T-helper 17 cell (primary cell): ENCODE measurements around the gene OPN3. TPM values are rescaled to one million over a fixed set of nuclear protein-coding genes. Genes with fewer than 3 reads are reported as not detected.

ENCODE experiments used
- ATAC-seq: fragments of 150-1000 bp; cut with Tn5 transposase; 2 replicates; pipeline ENCODE4 v1.10.0; 2021; ENCODE audit warnings: mild to moderate bottlenecking, moderate library complexity
- DNase-seq, 3 donors: peaks; one replicate each; pipeline versions ENCODE4 v3.0.0 to v3.0.0-alpha.2; 2020 to 2021
- H3K9me3 ChIP-seq: one replicate; pipeline ENCODE4 v1.7.0; 2013; ENCODE audit warnings: low read length, mild to moderate bottlenecking; ENCODE audit not compliant: control insufficient read depth, poor library complexity, severe bottlenecking
- H3K27ac Mint-ChIP-seq: one replicate; pipeline ENCODE4 v1.8.0; 2022; ENCODE audit warnings: mild to moderate bottlenecking, moderate library complexity, mixed read lengths
- H3K27me3 Mint-ChIP-seq: one replicate; pipeline ENCODE4 v1.8.0; 2022; ENCODE audit warnings: mixed read lengths
- H3K36me3 Mint-ChIP-seq: one replicate; pipeline ENCODE4 v1.8.0; 2022; ENCODE audit warnings: low read depth, mixed read lengths
- H3K4me1 Mint-ChIP-seq: one replicate; pipeline ENCODE4 v1.8.0; 2022; ENCODE audit warnings: mild to moderate bottlenecking, mixed read lengths
- H3K4me3 Mint-ChIP-seq: one replicate; pipeline ENCODE4 v1.8.0; 2022; ENCODE audit warnings: mild to moderate bottlenecking, moderate library complexity, mixed read lengths
- total RNA-seq, 4 donors: library from RNA in 2 of 4; stranded (reverse) in 2 of 4; gene quantifications; one replicate each; pipeline ENCODE4 v1.2.3 and lab custom pipeline; 2022 to 2026

OPN3 gene
- total RNA-seq, 2 donors from 2014 or later = 3.7 to 3.9 TPM

GRCh38 chr1:241627453-241628259 is 12.5 kb downstream of the OPN3 start:
- peak in 1 of 3 donors; percentile 8 for DNase-seq
- Mint-ChIP-seq H3K27me3 (no peaks in the 10 kb centered on the region), H3K27ac (peak overlapping the region; percentile 8)

GRCh38 chr1:241624935-241625334 is 15.2 kb downstream of the OPN3 start:
- peaks cover 3% of the 10 kb centered on the region for H3K36me3 Mint-ChIP-seq
- peaks cover 9% of the 10 kb centered on the region for H3K4me1 Mint-ChIP-seq
- DNase-seq = no peak
- no peak overlapping the region for H3K4me3 Mint-ChIP-seq
- no peaks in the 10 kb centered on the region for H3K27me3 Mint-ChIP-seq
- ATAC-seq = no peak
- no peaks in the 10 kb centered on the region for H3K9me3 ChIP-seq
- no peak overlapping the region for H3K27ac Mint-ChIP-seq

More at GRCh38 chr1:241627453-241628259, 12.5 kb downstream of the OPN3 start:
- Mint-ChIP-seq H3K4me3 (no peak overlapping the region), H3K4me1 (peaks cover 11% of the 10 kb centered on the region), H3K36me3 (peaks cover 2% of the 10 kb centered on the region)
- H3K9me3 ChIP-seq = no peaks in the 10 kb centered on the region
- peak; percentile 81 for ATAC-seq

- H3K9me3 ChIP-seq = no peaks in the 10 kb centered on the region
- H3K36me3 Mint-ChIP-seq = peaks cover 3% of the 10 kb centered on the region
- no peaks in the 10 kb centered on the region for H3K27me3 Mint-ChIP-seq
- peak overlapping the region; percentile 79 for H3K27ac Mint-ChIP-seq
- H3K4me3 Mint-ChIP-seq = no peak overlapping the region
- DNase-seq (no peak), ATAC-seq (no peak)
- H3K4me1 Mint-ChIP-seq = peaks cover 3% of the 10 kb centered on the region
Measured at GRCh38 chr1:241622669-241623068, 17.5 kb downstream of the OPN3 start.

GRCh38 chr1:241617426-241617825 is 22.7 kb downstream of the OPN3 start:
- no peaks in the 10 kb centered on the region for H3K4me1 Mint-ChIP-seq
- H3K36me3 Mint-ChIP-seq = peaks cover 3% of the 10 kb centered on the region
- DNase-seq = no peak
- no peak for ATAC-seq
- H3K4me3 Mint-ChIP-seq = no peak overlapping the region
- no peaks in the 10 kb centered on the region for H3K27me3 Mint-ChIP-seq
- no peak overlapping the region for H3K27ac Mint-ChIP-seq
- H3K9me3 ChIP-seq = no peaks in the 10 kb centered on the region

- H3K27ac Mint-ChIP-seq = no peak overlapping the region
- no peak for DNase-seq
- no peak for ATAC-seq
- H3K27me3 Mint-ChIP-seq = no peaks in the 10 kb centered on the region
- H3K9me3 ChIP-seq = no peaks in the 10 kb centered on the region
- no peak overlapping the region for H3K4me3 Mint-ChIP-seq
- H3K36me3 Mint-ChIP-seq = no peaks in the 10 kb centered on the region
- H3K4me1 Mint-ChIP-seq = no peaks in the 10 kb centered on the region
Measured at GRCh38 chr1:241615043-241615974, 24.9 kb downstream of the OPN3 start.

GRCh38 chr1:241614572-241614971 is 25.6 kb downstream of the OPN3 start:
- no peaks in the 10 kb centered on the region for H3K9me3 ChIP-seq
- Mint-ChIP-seq H3K27me3 (no peaks in the 10 kb centered on the region), H3K27ac (no peak overlapping the region), H3K36me3 (no peaks in the 10 kb centered on the region), H3K4me3 (no peak overlapping the region), H3K4me1 (no peaks in the 10 kb centered on the region)
- DNase-seq (no peak), ATAC-seq (no peak)

- no peaks in the 10 kb centered on the region for H3K27me3 Mint-ChIP-seq
- no peak for ATAC-seq
- no peaks in the 10 kb centered on the region for H3K36me3 Mint-ChIP-seq
- H3K4me3 Mint-ChIP-seq = no peak overlapping the region
- DNase-seq = no peak
- H3K9me3 ChIP-seq = no peaks in the 10 kb centered on the region
- no peaks in the 10 kb centered on the region for H3K4me1 Mint-ChIP-seq
- H3K27ac Mint-ChIP-seq = no peak overlapping the region
Measured at GRCh38 chr1:241614144-241614543, 26.0 kb downstream of the OPN3 start.

- Mint-ChIP-seq H3K27me3 (no peaks in the 10 kb centered on the region), H3K36me3 (no peaks in the 10 kb centered on the region), H3K4me3 (no peak overlapping the region), H3K4me1 (no peaks in the 10 kb centered on the region), H3K27ac (peak overlapping the region; percentile 77)
- H3K9me3 ChIP-seq = no peaks in the 10 kb centered on the region
- ATAC-seq (no peak), DNase-seq (no peak)
Measured at GRCh38 chr1:241612533-241613477, 27.4 kb downstream of the OPN3 start.

- Mint-ChIP-seq H3K27me3 (no peaks in the 10 kb centered on the region), H3K27ac (no peak overlapping the region), H3K4me3 (no peak overlapping the region), H3K4me1 (no peaks in the 10 kb centered on the region), H3K36me3 (no peaks in the 10 kb centered on the region)
- DNase-seq = no peak
- no peaks in the 10 kb centered on the region for H3K9me3 ChIP-seq
- ATAC-seq = no peak
Measured at GRCh38 chr1:241611736-241612135, 28.4 kb downstream of the OPN3 start.

GRCh38 chr1:241611063-241611462 is 29.1 kb downstream of the OPN3 start:
- ATAC-seq = peak; percentile 87

GRCh38 chr1:241610056-241610815 is 29.9 kb downstream of the OPN3 start:
- H3K27me3 Mint-ChIP-seq = no peaks in the 10 kb centered on the region
- H3K36me3 Mint-ChIP-seq = peaks cover 3% of the 10 kb centered on the region
- no peaks in the 10 kb centered on the region for H3K9me3 ChIP-seq
- no peaks in the 10 kb centered on the region for H3K4me1 Mint-ChIP-seq
- DNase-seq (no peak), ATAC-seq (no peak)
- no peak overlapping the region for H3K27ac Mint-ChIP-seq
- H3K4me3 Mint-ChIP-seq = no peak overlapping the region

More at GRCh38 chr1:241611063-241611462, 29.1 kb downstream of the OPN3 start:
- DNase-seq = no peak
- Mint-ChIP-seq H3K4me1 (no peaks in the 10 kb centered on the region), H3K27me3 (no peaks in the 10 kb centered on the region), H3K4me3 (no peak overlapping the region), H3K36me3 (no peaks in the 10 kb centered on the region), H3K27ac (no peak overlapping the region)
- H3K9me3 ChIP-seq = no peaks in the 10 kb centered on the region

GRCh38 chr1:241608379-241609033 is 31.7 kb downstream of the OPN3 start:
- H3K27ac Mint-ChIP-seq = no peak overlapping the region
- H3K4me3 Mint-ChIP-seq = no peak overlapping the region
- no peaks in the 10 kb centered on the region for H3K9me3 ChIP-seq
- H3K4me1 Mint-ChIP-seq = peaks cover 3% of the 10 kb centered on the region
- DNase-seq (no peak), ATAC-seq (no peak)
- peaks cover 5% of the 10 kb centered on the region for H3K36me3 Mint-ChIP-seq
- H3K27me3 Mint-ChIP-seq = peaks cover 4% of the 10 kb centered on the region
